Activated T-helper 1 cell treated with anti-CD3 and anti-CD28 coated beads, Interleukin-12 subunit alpha, Interleukin-12 subunit beta, Interleukin-2, Interleukin-4 antibody, amounts not matched to agents 30 ng/mL and 10 ng/mL and 1 ng/mL, durations not matched to agents 14 hours and 24 hours and 36 hours (primary cell): ENCODE results near the gene GNA14. TPM values are rescaled to one million over a fixed set of nuclear protein-coding genes. Genes with fewer than 3 reads are reported as not detected.
"Not testable (repeated sequence)": the region's sequence is repeated elsewhere in the genome, so short reads cannot be mapped to it uniquely, and the experiment has no call there.

Experiments
- DNase-seq: peaks from one replicate; pipeline ENCODE4 v3.0.0; 2021; ENCODE audit warnings: low spot score
- H3K27ac Mint-ChIP-seq: one replicate; pipeline ENCODE4 v1.8.0; 2021; ENCODE audit warnings: mild to moderate bottlenecking, mixed read lengths
- H3K27me3 Mint-ChIP-seq: one replicate; pipeline ENCODE4 v1.8.0; 2022; ENCODE audit warnings: mild to moderate bottlenecking, moderate library complexity, mixed read lengths; ENCODE audit not compliant: insufficient read depth
- H3K36me3 Mint-ChIP-seq: one replicate; pipeline ENCODE4 v1.8.0; 2021; ENCODE audit warnings: low read depth, mixed read lengths
- H3K4me1 Mint-ChIP-seq: one replicate; pipeline ENCODE4 v1.8.0; 2021; ENCODE audit warnings: low read depth, mixed read lengths
- H3K4me3 Mint-ChIP-seq: one replicate; pipeline ENCODE4 v1.8.0; 2021; ENCODE audit warnings: mild to moderate bottlenecking, moderate library complexity, mixed read lengths
- H3K9me3 Mint-ChIP-seq: one replicate; pipeline ENCODE4 v1.8.0; 2021; ENCODE audit warnings: mixed read lengths
- intact Hi-C: fragments of 100-400 bp; cut with micrococcal nuclease; formaldehyde crosslinking; loops from one replicate; pipeline ENCODE4 v1.15.1; 2024
- total RNA-seq: library from RNA; stranded (reverse); gene quantifications from 2 replicates; pipeline ENCODE4 v1.2.3, GENCODE V29; 2022

The GNA14 gene
- total RNA-seq, 1 donor from 2014 or later: not detected

DNA sequence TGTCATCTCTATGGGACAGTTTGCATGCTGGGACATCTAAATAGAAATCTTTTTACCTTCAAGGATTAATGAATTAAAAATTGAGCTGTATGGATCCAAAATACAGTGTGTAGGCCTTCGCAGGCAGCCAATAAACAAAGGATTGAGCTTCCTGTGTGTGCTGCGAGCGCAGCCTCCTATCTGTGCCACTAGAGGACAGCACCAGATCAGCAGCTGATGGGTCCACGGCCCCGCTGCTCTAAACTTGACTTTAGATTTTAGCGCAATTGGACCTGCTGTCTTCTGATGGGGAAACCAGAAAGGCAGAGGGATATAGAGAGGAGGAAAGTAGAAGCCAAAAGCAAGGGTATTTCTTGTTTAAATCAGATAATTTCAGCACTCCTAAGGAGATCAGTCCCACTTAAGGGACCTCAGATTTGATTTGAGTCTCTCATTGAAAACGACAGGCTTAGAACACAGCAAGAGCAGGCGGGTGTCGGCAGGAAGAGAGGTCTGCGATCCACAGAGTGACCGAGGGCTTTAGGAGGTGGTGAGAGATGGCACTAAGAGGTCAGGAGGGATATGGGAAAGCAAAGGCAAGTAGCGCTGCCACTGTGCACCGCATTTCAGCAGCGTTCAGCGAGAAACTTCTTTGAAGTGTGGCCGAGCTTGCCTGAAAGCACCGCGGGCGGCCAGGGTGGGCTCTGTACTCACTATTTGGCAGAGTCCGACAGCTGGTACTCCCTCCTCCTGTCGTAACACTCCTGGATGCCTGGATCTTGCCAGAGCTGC is 214.3 kb downstream of the GNA14 start:
- Mint-ChIP-seq H3K4me3 (no peak overlapping the region), H3K27ac (no peak overlapping the region), H3K36me3 (no peaks in the 10 kb centered on the region), H3K9me3 (no peaks in the 10 kb centered on the region), H3K27me3 (peaks cover 3% of the 10 kb centered on the region), H3K4me1 (peaks cover 5% of the 10 kb centered on the region)
- intact Hi-C loops: loop anchor here (1.0 to 2.0 kb wide), 6 partner anchors 23 to 687 kb away; no protein-coding TSS in a partner anchor
- peak; percentile 15 for DNase-seq

DNA sequence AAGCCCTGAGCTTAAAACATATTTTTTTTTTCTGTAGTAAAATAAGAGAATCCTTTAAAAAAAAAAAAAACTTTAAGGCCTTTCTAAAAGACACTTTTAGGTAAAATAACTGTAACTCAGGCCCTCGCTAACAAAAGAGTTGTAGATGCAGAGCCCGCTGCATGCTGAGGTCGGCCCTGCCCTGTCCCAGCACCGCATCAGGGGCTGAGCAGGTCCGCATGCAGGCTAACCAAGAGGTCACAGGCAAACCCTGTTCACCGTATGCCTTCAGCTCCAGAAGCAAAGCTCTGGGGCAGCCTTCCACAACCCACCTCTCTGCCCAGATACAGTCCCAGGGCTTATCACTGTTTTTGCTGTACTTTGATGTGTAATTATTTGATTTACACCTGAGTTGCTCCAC is 216.1 kb downstream of the GNA14 start:
- H3K36me3 Mint-ChIP-seq: no peaks in the 10 kb centered on the region
- no peak overlapping the region for H3K27ac Mint-ChIP-seq
- peaks cover 1% of the 10 kb centered on the region for H3K27me3 Mint-ChIP-seq
- no peak overlapping the region for H3K4me3 Mint-ChIP-seq
- intact Hi-C loops: loop anchor here (2.0 kb wide), 2 partner anchors 25 to 603 kb away; no protein-coding TSS in a partner anchor
- no peaks in the 10 kb centered on the region for H3K9me3 Mint-ChIP-seq
- H3K4me1 Mint-ChIP-seq: peaks cover 5% of the 10 kb centered on the region
- DNase-seq: no peak

DNA sequence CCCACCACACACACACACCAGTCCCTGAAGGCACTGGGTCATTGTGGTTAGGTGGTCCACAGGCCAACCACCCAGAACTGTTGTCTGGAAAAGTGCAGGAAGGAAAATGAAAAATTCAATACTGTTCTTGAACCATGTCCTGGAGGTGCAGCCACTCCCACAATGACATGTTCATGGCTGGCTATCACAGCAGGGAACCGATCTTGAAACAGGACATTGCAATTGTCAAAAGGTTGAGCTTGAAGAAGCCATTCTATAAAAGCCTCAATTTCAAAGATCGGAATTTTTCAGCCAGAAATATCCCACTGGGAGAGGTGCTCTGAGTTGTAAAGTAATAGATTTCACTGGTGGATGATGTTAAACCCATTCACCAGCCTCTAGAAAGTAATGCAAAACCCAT is 218.2 kb downstream of the GNA14 start:
- H3K36me3 Mint-ChIP-seq: no peaks in the 10 kb centered on the region
- intact Hi-C loops: no loop called here
- H3K27ac Mint-ChIP-seq: no peak overlapping the region
- H3K4me3 Mint-ChIP-seq: no peak overlapping the region
- peaks cover 1% of the 10 kb centered on the region for H3K27me3 Mint-ChIP-seq
- DNase-seq: no peak
- no peaks in the 10 kb centered on the region for H3K9me3 Mint-ChIP-seq
- H3K4me1 Mint-ChIP-seq: peaks cover 5% of the 10 kb centered on the region

DNA sequence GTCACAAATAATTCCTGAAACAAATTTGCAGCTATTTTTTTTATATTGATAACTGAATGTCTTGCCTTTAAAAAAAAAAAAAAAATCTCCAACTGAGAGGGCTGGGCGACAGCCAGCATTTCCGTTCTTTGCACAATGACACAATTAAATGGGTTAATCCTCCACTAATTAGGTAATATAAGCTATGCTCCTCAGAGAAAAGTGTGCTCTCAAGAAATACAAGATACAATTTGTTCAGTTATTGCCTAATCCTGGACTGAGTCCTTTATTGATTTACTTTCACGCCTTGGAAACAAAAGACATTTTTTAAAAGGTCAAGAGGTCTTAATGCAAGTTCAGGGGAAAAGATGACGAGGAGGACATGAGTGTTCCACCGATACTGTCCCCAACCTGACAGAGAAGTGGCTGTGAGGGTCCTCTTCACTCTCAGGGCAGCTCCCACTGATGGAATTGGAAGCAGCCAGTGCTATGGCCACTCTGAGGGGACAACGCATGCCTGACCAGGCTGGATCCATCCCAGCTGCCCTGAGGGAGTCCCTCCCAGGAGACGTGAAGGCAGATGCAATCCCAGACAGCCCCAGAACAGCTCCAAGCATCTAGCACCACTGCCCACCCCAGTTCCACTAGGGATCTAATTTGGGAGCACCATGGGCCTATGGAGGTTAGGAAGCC is 220.7 kb downstream of the GNA14 start:
- Mint-ChIP-seq H3K27me3 (no peaks in the 10 kb centered on the region), H3K4me3 (no peak overlapping the region), H3K9me3 (no peaks in the 10 kb centered on the region), H3K36me3 (no peaks in the 10 kb centered on the region), H3K4me1 (no peaks in the 10 kb centered on the region), H3K27ac (no peak overlapping the region)
- intact Hi-C loops: no loop called here
- no peak for DNase-seq

DNA sequence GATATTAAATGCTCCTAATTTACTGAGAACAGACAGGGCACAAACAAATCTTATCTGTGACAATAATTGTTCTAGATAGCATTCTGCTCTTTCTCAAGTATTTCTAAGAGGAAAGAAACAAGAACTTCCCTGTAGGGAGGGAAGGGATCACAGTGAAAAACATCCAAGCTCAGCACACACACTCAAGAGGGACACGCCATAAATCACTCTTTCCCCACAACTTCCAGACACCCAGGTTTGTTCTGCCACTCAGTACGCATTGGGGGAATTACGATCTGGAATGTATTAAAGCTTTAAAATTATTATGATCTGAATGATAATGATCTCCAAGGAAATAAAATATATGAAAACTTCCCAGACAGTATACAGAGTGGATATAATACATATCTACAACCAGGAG is 221.4 kb downstream of the GNA14 start:
- intact Hi-C loops: no loop called here
- Mint-ChIP-seq H3K27ac (no peak overlapping the region), H3K36me3 (no peaks in the 10 kb centered on the region), H3K4me3 (no peak overlapping the region), H3K9me3 (no peaks in the 10 kb centered on the region), H3K4me1 (no peaks in the 10 kb centered on the region), H3K27me3 (no peaks in the 10 kb centered on the region)
- no peak for DNase-seq

DNA sequence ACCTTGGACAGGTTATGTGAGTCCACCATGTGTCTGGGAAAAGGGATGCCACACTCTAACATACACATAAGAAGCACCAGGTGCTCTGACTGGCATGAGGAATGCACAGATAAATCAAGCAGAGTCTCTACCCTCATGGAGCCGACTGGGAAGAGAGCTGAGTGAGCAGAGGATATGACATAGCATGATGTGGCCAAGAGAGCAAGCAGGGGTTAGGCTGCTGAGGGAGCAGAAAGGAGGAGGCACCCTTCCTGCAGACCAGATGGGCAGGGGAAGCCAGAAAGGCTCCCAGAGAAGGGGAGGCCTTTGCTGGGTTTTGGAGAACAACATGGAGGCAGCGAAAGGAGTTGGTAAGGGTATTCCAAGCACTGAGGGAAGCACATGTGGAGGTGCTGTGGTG is 223.1 kb downstream of the GNA14 start:
- intact Hi-C loops: no loop called here
- Mint-ChIP-seq H3K27ac (no peak overlapping the region), H3K9me3 (no peaks in the 10 kb centered on the region), H3K4me1 (no peaks in the 10 kb centered on the region), H3K36me3 (no peaks in the 10 kb centered on the region), H3K27me3 (no peaks in the 10 kb centered on the region), H3K4me3 (no peak overlapping the region)
- DNase-seq: no peak

DNA sequence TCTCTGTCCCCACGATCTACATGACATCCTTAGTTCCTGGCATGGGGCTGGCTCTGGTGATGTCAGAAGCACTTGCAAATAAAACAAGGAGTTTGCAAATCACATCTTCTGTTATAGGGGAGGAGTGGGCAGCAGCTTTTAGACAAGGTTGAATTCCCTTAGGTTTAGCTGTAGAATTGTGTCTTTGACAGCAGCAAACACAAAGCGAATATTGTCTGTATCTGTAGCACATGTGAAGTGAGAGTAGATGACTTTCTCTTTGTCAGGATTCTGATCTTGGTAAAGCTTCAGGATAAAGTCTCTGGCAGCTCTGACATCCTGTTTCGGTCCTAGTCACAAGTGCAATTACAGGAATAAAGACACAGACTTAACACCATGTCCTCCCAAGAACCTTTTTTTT is 224.3 kb downstream of the GNA14 start:
- Mint-ChIP-seq H3K4me3 (no peak overlapping the region), H3K27ac (no peak overlapping the region), H3K27me3 (no peaks in the 10 kb centered on the region), H3K9me3 (no peaks in the 10 kb centered on the region), H3K4me1 (no peaks in the 10 kb centered on the region), H3K36me3 (no peaks in the 10 kb centered on the region)
- DNase-seq: no peak
- intact Hi-C loops: no loop called here

DNA sequence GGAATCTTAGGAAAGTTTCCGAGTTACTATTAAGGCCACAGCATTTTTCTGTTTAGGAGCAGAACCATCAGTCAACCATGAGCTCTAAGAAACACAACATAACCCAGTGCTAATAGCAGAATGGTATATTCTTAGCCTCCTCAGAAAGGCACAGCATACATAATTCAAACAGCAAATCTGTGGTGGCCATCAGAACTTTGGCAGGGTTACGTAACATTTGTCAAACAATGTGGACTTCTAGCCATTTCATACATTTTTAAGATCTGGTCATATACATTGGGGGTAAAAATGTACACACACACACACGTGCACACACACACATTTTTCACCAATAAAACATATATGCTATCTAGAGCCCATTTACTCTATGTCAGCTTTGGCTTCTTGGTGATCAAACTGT is 225.2 kb downstream of the GNA14 start:
- no peak for DNase-seq
- Mint-ChIP-seq H3K9me3 (no peaks in the 10 kb centered on the region), H3K27me3 (no peaks in the 10 kb centered on the region), H3K4me3 (no peak overlapping the region), H3K4me1 (no peaks in the 10 kb centered on the region), H3K36me3 (no peaks in the 10 kb centered on the region), H3K27ac (no peak overlapping the region)
- intact Hi-C loops: no loop called here

DNA sequence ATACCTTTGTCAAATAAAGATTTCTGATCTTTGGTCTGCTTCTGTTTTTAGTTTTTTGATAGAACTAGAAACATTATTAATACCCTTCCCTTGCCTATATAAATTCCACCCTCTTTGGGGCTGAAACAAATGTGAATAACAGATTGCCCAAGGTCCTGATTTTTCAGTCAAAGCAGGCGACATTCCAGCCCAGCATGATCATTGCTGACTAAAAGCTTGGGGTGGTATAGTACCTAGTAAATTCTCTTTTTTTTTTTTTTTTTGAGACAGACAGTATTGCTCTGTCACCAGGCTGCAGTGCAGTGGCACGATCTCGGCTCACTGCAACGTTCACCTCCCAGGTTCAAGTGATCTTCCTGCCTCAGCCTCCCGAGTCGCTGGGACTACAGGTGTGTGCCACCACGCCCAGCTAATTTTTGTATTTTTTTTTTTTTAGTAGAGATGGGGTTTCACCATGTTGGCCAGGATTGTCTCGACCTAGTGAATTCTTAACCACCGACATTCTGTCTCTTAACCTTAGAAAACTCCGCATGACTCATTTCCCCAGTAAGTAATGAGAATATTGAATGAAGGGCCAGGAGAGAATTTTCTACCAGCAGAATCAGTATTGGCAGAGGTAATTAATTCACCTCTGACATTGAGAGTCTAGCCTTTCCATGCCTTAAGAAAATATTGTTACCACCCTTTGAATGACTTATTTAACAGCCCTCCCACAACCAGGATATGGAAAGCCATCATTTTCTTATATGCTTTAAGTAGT is 226.4 kb downstream of the GNA14 start:
- no peaks in the 10 kb centered on the region for H3K27me3 Mint-ChIP-seq
- intact Hi-C loops: no loop called here
- H3K4me1 Mint-ChIP-seq: no peaks in the 10 kb centered on the region
- H3K36me3 Mint-ChIP-seq: no peaks in the 10 kb centered on the region
- H3K9me3 Mint-ChIP-seq: no peaks in the 10 kb centered on the region
- no peak overlapping the region for H3K27ac Mint-ChIP-seq
- DNase-seq: no peak
- no peak overlapping the region for H3K4me3 Mint-ChIP-seq

DNA sequence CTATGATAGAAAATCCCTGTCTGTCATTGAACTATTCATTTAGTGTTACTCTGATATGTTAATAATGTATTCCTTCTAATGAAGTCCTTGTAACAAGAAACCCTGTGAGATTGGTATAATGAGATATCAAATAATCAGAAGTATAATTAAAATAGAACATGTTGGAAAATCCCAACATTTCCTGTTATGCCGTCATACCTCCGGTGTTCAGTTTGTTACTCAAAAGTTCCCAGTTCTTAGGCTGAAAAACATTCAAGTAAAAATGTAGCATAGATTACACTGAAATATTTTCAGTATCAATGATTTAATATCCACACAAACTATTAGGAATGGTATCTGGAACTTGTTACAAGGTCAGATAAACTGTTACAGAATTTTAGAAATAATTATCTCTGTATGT is 227.5 kb downstream of the GNA14 start:
- Mint-ChIP-seq H3K9me3 (no peaks in the 10 kb centered on the region), H3K4me1 (no peaks in the 10 kb centered on the region), H3K4me3 (no peak overlapping the region), H3K27ac (no peak overlapping the region), H3K36me3 (no peaks in the 10 kb centered on the region), H3K27me3 (no peaks in the 10 kb centered on the region)
- DNase-seq: no peak
- intact Hi-C loops: no loop called here

DNA sequence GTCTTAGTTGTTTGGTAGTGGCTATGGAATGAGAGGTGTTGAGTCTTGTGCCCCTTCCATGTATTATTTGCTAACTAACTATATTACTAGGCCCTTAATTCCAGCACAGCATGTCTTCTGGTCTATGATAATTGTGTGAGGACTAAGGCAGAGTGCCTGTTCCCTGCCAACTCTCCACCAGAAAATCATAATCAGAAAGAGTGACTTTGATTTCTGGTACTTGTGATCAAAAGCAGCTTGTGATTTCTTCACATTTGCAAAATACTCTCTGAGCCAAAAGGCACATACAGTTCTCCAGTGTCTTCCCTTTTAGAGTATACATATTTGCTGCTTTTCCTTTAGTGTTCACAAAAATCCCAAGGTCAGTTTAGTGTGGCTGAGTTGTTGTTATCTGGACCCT is 229.9 kb downstream of the GNA14 start:
- Mint-ChIP-seq H3K4me1 (no peaks in the 10 kb centered on the region), H3K27me3 (no peaks in the 10 kb centered on the region), H3K36me3 (peaks cover 3% of the 10 kb centered on the region), H3K4me3 (no peak overlapping the region), H3K9me3 (no peaks in the 10 kb centered on the region), H3K27ac (no peak overlapping the region)
- DNase-seq: no peak
- intact Hi-C loops: no loop called here

DNA sequence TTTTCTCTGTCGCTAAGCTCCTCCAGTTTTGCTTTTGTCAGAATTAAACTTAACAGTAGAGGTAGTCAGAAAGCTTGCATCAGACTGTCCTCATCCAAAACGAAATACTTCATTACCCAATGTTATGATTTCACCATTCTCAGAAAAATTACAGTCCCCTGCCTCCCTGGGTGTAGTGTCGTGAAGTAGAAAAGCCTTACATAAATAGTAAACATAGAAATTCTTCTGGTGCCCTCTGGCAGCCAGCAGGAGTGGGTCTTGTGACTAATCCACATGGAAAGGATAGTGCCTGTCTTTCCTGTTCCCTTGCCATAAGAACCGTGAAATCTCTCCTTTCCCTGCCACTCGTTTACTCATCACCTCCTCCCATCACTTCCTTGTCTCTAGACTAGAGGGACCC is 230.6 kb downstream of the GNA14 start:
- intact Hi-C loops: no loop called here
- peaks cover 3% of the 10 kb centered on the region for H3K36me3 Mint-ChIP-seq
- no peaks in the 10 kb centered on the region for H3K9me3 Mint-ChIP-seq
- H3K4me1 Mint-ChIP-seq: no peaks in the 10 kb centered on the region
- H3K27ac Mint-ChIP-seq: no peak overlapping the region
- no peaks in the 10 kb centered on the region for H3K27me3 Mint-ChIP-seq
- DNase-seq: no peak
- no peak overlapping the region for H3K4me3 Mint-ChIP-seq

DNA sequence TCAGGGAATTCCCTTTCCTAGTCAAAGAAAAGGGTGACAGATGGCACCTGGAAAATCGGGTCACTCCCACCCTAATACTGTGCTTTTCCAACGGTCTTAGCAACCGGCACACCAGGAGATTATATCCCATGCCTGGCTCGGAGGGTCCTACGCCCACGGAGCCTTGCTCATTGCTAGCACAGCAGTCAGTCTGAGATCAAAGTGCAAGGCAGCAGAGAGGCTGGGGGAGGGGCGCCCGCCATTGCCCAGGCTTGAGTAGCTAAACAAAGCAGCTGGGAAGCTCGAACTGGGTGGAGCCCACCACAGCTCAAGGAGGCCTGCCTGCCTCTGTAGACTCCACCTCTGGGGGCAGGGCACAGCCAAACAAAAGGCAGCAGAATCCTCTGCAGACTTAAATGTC is 239.6 kb downstream of the GNA14 start:
- DNase-seq, H3K27me3 Mint-ChIP-seq, H3K4me1 Mint-ChIP-seq, intact Hi-C loops, H3K4me3 Mint-ChIP-seq, H3K27ac Mint-ChIP-seq: not testable (repeated sequence)
- peaks cover 31% of the 10 kb centered on the region for H3K36me3 Mint-ChIP-seq
- H3K9me3 Mint-ChIP-seq: peaks cover 12% of the 10 kb centered on the region
